GM19238 (cell line): ENCODE data around the gene PAOX.

Source experiments
- DNase-seq: peaks from one replicate; pipeline ENCODE4 v3.0.0; 2011; ENCODE audit warnings: low spot score; ENCODE audit not compliant: insufficient read length

The PAOX gene

DNA sequence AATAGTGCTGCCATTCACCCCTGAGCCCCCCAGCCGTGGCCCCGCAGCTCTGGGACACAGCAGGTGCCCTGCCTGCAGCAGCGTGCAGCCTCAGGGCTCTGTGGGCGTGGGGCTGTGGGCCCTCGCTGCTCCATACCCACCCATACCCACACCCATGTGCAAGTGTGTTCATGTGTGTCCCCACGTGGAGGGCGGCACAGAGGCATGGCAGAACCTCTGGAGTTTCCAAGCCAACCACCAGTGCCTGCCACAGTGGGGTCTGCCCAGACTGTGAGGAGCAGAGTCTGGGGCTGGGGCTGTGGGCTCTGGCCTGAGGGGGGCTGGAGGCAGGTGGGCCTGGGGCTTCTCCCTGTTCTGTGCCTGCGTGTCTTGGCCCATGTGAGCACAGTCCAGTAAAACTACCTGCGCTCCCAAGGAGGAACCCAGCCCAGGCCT is 29.5 kb upstream of the PAOX start:
- DNase-seq, result no peak

DNA sequence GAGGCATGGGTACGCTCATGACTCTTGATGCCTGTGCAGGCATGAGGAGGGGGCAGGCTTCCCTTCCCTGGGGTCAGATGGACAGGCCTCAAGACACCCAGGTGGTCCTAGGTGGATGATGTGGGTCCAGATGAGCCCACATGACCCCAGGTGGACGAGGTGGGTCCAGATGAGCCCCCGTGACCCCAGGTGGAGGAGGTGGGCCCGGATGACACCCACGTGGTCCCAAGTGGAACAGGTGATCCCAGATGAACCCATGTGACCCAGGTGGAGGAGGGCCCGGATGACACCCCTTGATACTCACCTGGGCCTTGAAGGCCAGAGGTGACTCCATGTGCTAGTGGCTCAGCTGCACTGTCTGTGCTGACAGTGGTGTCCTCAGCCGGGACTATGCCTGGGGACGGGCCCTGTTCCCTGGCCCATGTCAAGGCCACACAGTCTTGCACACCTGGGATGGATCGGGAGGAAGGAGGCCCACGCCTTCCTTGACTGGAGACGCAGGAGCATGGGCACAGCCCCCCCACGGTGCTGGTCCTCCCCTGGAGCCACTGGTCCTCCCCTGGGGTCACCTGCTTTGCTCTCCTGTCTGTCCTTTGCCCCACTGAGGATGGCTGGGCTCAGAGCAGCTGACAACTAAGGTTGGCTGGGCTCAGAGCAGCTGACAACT is 28.6 kb upstream of the PAOX start:
- no peak for DNase-seq

DNA sequence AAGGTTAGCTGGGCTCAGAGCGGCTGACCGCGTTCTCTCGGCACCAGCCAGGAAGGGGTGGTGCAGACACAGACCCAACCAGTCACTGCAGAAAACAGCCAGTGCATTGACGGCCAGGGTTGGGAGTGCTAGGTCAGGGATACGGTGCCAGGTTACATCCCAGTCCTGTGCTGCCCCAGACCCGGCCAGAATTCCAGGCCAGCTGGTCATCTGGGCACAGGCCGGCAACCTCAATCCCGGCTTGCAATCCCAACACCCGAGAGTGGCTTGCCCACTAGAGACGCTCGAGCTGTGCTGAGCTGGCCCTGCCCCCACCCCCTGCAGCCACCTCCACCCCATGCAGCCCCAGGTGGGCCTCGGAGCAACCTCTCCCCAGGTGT is 28.1 kb upstream of the PAOX start:
- DNase-seq, result no peak

DNA sequence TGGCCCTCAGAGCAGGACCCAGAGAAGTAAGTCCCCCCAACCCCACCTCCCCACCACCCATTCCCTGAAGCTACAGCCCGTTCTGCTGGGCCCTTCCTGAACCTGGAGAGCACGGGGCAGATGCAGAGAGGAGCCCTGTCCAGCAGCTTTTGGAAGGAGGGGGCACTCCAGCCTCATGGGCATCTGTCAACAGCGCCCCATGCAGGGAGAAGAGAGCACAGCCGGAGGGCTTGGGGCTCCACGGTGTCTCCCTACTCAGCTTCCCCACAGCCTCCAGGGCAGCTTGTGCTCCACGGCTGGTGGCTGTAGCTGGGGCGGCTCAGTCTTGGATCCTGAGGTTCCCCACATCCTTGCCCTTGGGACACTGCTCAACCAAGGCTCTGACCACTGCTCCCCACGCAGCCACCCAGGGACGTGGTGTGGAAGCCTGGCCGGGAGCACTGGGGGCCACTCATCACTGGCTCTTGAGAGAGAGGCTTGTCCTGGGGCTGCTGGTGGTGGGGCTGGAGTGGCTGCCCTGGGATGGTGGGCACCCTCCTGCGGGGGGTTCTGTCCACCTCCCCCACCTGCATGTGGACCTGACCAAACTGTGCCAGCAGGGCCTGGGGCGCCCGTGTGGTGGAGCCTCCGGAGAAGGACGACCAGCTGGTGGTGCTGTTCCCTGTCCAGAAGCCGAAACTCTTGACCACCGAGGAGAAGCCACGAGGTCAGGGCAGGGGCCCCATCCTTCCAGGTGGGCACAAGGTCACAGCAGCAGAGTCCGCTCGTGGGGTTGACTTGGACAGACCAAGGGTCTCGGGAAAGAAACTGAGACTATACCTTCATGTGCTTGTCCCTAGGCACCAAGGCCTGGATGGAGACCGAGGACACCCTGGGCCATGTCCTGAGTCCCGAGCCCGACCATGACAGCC is 27.4 kb upstream of the PAOX start:
- DNase-seq, result no peak

DNA sequence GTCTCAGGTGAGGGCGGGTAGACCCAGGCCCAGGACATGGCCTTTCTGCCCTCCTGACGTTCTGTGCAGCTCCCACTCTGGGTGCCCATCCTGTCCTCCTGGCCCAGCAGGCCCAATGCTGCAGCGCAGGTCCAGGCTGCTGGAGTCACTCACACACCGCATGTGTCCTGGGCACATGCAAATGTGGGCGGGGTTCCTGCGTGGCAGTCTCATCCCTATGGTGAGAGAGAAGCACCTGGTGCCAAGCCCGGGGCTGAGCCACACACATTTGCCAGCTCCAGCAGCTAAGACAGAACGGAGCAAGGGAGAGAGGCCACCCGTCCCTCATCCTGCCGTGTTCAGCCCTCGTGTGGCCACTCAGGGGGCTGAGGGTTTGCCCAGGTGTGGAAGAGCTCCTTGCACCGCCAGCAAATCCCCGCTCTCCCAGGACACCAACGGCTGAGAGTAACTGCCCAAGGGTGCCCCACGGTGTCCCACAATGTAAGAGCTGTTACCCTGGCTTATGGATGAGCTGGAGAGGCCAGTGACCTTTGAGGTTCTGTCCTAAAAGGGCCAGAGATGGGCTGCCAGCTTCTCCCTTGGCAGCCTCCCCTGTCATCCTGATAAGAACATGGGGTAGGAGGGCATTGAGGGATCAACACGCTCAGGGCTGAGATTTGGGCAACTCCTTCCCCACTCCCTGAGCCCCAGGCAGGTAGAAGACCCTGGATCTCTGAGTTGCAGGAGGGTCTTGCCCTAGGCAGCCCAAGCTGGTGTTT is 25.7 kb upstream of the PAOX start:
- DNase-seq, result no peak

GRCh38 chr10:133353988-133354605 is 25.0 kb upstream of the PAOX start:
- no peak for DNase-seq

DNA sequence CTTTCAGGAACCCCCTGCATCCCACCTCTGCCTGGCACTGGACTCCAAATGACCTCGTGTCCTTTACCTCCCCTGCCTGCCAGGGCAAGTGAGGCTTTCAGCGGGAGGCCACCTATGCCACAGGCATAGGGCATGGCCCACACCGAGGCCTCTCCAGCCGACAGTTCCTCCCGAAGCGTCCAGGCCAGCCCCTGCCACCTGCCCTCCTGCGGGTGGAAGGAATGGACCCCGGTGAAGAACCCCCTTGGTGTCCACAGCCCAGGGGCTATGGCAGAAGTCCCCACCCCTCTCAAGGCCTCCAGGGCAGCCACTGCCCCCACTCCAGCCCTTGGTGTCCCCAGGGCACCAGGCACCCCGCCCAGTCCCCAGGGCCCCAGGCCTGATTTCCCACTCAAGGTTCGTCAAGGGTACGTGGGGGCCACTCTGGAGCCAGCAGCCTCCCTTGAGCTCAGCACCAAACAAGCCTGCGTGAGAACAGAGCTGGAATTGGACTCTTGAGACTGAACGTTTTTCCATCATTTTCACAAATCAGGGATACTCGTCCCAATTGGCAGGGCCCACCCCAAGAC is 24.3 kb upstream of the PAOX start:
- DNase-seq, result no peak

GRCh38 chr10:133355266-133355665 is 23.8 kb upstream of the PAOX start:
- DNase-seq, result no peak

GRCh38 chr10:133355991-133356390 is 23.1 kb upstream of the PAOX start:
- no peak for DNase-seq

DNA sequence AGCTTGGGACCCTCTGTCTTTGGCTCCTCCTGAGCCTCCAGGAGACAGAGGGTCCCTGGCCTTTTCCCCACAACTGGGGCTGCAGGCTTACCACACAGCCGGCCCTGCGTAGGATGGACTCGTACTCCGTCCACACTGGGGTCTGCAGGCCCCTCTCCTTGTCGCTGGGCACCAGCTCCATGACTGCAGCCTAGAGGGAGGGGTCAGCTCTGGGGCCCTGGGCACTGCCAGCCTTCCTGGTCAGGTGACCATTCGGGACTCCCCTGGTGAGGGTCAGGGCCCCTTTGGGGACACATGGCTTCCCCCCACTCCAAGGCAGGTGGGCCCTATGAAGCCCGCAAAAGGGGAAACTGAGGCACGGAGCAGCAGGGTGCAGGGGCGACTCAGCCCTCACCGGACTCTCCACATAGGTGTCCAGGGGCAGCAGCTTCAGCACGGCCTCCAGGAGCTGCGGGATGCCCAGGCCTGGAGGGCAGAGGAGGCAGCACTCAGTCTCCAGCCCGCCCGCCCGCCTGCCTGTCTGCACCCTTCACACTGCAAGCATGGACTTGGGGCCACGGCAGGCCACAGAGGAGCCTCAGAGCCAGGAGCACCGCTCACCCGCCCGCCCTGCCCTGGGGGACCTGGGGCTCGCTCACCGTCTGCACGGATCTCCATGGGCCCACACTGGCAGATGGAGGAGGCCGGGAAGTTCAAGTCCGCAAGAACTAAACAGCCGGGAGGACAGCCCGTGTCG is 22.3 kb upstream of the PAOX start:
- no peak for DNase-seq

DNA sequence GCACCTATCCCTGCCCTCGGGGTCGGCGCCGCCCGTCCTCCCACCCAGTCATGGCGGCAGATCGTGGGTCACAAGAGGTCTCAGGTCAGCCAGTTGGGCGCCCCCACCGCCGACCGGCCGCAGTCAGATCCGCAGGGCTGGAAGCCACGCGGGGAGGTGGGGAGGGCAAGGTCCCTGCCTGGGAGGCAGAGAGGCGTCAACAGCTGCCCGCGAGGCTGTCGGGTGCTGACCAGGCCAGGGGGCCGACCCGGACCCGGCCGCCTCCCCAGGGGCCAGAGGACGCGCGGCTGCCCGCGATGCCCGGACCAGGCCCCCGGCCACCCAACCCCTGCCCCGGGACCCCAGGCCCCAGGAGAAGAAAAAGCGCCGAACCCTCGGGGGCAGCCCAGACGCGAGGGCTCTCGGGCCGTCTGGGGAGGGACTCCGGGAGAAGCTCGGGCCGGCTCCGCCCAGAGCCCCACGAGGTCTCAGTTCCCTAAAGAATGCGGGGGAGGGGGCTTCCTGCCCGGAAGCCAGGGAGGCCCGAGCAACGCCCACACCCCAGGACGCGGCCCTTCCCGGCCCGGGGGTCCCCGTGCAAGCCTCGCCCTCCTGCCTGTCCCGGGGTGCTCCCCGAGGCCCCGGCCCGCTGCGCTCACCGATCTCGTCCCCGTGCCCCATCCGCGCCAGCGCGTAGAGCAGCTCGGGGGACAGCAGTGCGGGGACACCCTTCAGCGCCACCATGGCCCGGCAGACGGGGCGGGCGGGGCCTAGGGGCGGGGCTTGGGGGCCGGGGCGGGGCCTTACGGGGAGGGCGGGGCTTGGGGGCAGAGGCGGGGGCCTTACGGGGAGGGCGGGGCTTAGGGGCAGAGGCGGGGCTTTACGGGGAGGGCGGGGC is 21.5 kb upstream of the PAOX start, which contains the start of gene FUOM:
FUOM (minus strand) TSS at position 735 of the 877 bp plus-strand sequence; CDS start at position 723, 12 bp downstream.
- DNase-seq, result peak; percentile 92

GRCh38 chr10:133358162-133358924 is 20.7 kb upstream of the PAOX start:
- DNase-seq, result no peak

- no peak for DNase-seq
These were observed 20.1 kb upstream of the PAOX start for GRCh38 chr10:133358925-133359310.

- no peak for DNase-seq
These were observed 19.5 kb upstream of the PAOX start for GRCh38 chr10:133359554-133359971.

GRCh38 chr10:133359972-133360610 is 19.0 kb upstream of the PAOX start:
- DNase-seq, result no peak

GRCh38 chr10:133361227-133361626 is 17.8 kb upstream of the PAOX start:
- no peak for DNase-seq

- DNase-seq, result no peak
These were observed 17.2 kb upstream of the PAOX start for GRCh38 chr10:133361773-133362441.

GRCh38 chr10:133362846-133363245 is 16.2 kb upstream of the PAOX start:
- no peak for DNase-seq
